HepG2 (cell line): ENCODE data around the gene LSM11. TPM values are rescaled to one million over a fixed set of nuclear protein-coding genes. Genes with fewer than 3 reads are reported as not detected.

Experiments used
- ASH2L ChIP-seq: fragments of 300-600, 200-600 bp; sonication (generic); IDR thresholded peaks from 2 replicates; pipeline ENCODE4 v1.7.0; 2017; ENCODE audit warnings: low read depth, mild to moderate bottlenecking, moderate library complexity, mixed read lengths, low read length; ENCODE audit not compliant: insufficient read length
- ATF2 ChIP-seq: sonication (generic); formaldehyde crosslinking; IDR thresholded peaks from 2 replicates; pipeline ENCODE4 v1.4.0; 2020; ENCODE audit warnings: missing genetic modification reagents
- DNMT1 ChIP-seq: sonication (generic); formaldehyde crosslinking; IDR thresholded peaks from 2 replicates; pipeline ENCODE4 v1.5.1; 2020; ENCODE audit warnings: mild to moderate bottlenecking, missing genetic modification reagents
- FOXA3 ChIP-seq: IDR thresholded peaks from 2 replicates; pipeline ENCODE4 v1.6.1; 2016; ENCODE audit warnings: missing genetic modification reagents, missing compliant biosample characterization
- HES4 ChIP-seq: sonication (generic); formaldehyde crosslinking; IDR thresholded peaks from 2 replicates; pipeline ENCODE4 v1.9.0; 2021; ENCODE audit warnings: mild to moderate bottlenecking, missing genetic modification reagents, borderline replicate concordance
- ISL2 ChIP-seq: sonication (generic); formaldehyde crosslinking; IDR thresholded peaks from 2 replicates; pipeline ENCODE4 v1.5.0; 2020; ENCODE audit warnings: missing genetic modification reagents
- JUND ChIP-seq: sonication (generic); formaldehyde crosslinking; IDR thresholded peaks from 2 replicates; pipeline ENCODE4 v1.8.0; 2022; ENCODE audit warnings: mild to moderate bottlenecking, missing genetic modification reagents
- KLF16 ChIP-seq, 2 experiments: sonication (generic) in 1 of 2; formaldehyde crosslinking in 1 of 2; IDR thresholded peaks; 2 replicates each; pipeline versions ENCODE4 v1.6.1 to v1.8.0; 2016 to 2023; ENCODE audit warnings: missing genetic modification reagents in 2 of 2, missing compliant biosample characterization in 1 of 2
- MAFK ChIP-seq, 2 experiments: IDR thresholded peaks in 1 of 2; conservative IDR thresholded peaks in 1 of 2; 2 replicates each; pipeline ENCODE4 v1.6.1; 2011; ENCODE audit warnings: improper control_type of control experiment in 2 of 2, low read length in 2 of 2
- MIER2 ChIP-seq: IDR thresholded peaks from 2 replicates; pipeline ENCODE4 v1.6.1; 2016; ENCODE audit warnings: missing biosample characterization, missing genetic modification reagents
- NFKB2 ChIP-seq: sonication (generic); formaldehyde crosslinking; IDR thresholded peaks from 2 replicates; pipeline ENCODE4 v1.4.0; 2020; ENCODE audit warnings: missing genetic modification reagents, borderline replicate concordance
- PAF1 ChIP-seq: IDR thresholded peaks from 2 replicates; pipeline ENCODE4 v1.6.1; 2016; ENCODE audit warnings: missing genetic modification reagents, missing compliant biosample characterization
- PHF20 ChIP-seq: sonication (generic); formaldehyde crosslinking; IDR thresholded peaks from 2 replicates; pipeline ENCODE4 v1.5.0; 2020; ENCODE audit warnings: mild to moderate bottlenecking, missing genetic modification reagents
- RXRA ChIP-seq: sonication (generic); formaldehyde crosslinking; IDR thresholded peaks from 2 replicates; pipeline ENCODE4 v1.5.1; 2020; ENCODE audit warnings: missing genetic modification reagents
- SKI ChIP-seq: fragments of 450-650 bp; IDR thresholded peaks from one replicate; pipeline ENCODE4 v1.6.1; 2018; ENCODE audit warnings: mild to moderate bottlenecking; ENCODE audit not compliant: partially characterized antibody
- SMC3 ChIP-seq: IDR thresholded peaks from 2 replicates; pipeline ENCODE4 v1.6.1; 2011; ENCODE audit warnings: low read length, improper control_type of control experiment
- SOX5 ChIP-seq: IDR thresholded peaks from 2 replicates; pipeline ENCODE4 v1.6.1; 2016; ENCODE audit warnings: borderline replicate concordance
- SRSF1 ChIP-seq: fragments of 200-400 bp; formaldehyde crosslinking; optimal IDR thresholded peaks from 2 replicates; pipeline ENCODE3; 2017; ENCODE audit warnings: mild to moderate bottlenecking, low read depth, low read length, moderate library complexity
- STAG1 ChIP-seq: sonication (generic); formaldehyde crosslinking; IDR thresholded peaks from 2 replicates; pipeline ENCODE4 v1.4.0; 2020; ENCODE audit warnings: missing genetic modification reagents
- THAP11 ChIP-seq: IDR thresholded peaks from 2 replicates; pipeline ENCODE4 v1.6.1; 2016; ENCODE audit warnings: missing biosample characterization, missing genetic modification reagents
- ZFYVE20 ChIP-seq: sonication (generic); formaldehyde crosslinking; IDR thresholded peaks from 2 replicates; pipeline ENCODE4 v1.8.0; 2023; ENCODE audit warnings: low read depth, mild to moderate bottlenecking, moderate library complexity, missing genetic modification reagents, borderline replicate concordance
- ZMYM3 ChIP-seq: sonication (generic); formaldehyde crosslinking; IDR thresholded peaks from 2 replicates; pipeline ENCODE4 v1.5.1; 2020; ENCODE audit warnings: mild to moderate bottlenecking, missing genetic modification reagents
- ZMYM4 ChIP-seq: sonication (generic); formaldehyde crosslinking; IDR thresholded peaks from 2 replicates; pipeline ENCODE4 v1.8.1; 2023; ENCODE audit warnings: mild to moderate bottlenecking, missing genetic modification reagents
- ZNF160 ChIP-seq: sonication (generic); formaldehyde crosslinking; IDR thresholded peaks from 2 replicates; pipeline ENCODE4 v1.8.0; 2022; ENCODE audit warnings: mild to moderate bottlenecking, inconsistent platforms, missing genetic modification reagents
- ZNF350 ChIP-seq: sonication (generic); formaldehyde crosslinking; IDR thresholded peaks from 2 replicates; pipeline ENCODE4 v1.4.0; 2020; ENCODE audit warnings: mild to moderate bottlenecking, low read depth, missing genetic modification reagents, borderline replicate concordance
- ZNF563 ChIP-seq: sonication (generic); formaldehyde crosslinking; IDR thresholded peaks from 2 replicates; pipeline ENCODE4 v1.8.0; 2022; ENCODE audit warnings: mild to moderate bottlenecking, moderate library complexity, missing genetic modification reagents
- ZNF564 ChIP-seq: sonication (generic); formaldehyde crosslinking; IDR thresholded peaks from 2 replicates; pipeline ENCODE4 v1.8.1; 2023; ENCODE audit warnings: mild to moderate bottlenecking, missing genetic modification reagents
- ZNF607 ChIP-seq: sonication (generic); formaldehyde crosslinking; IDR thresholded peaks from 2 replicates; pipeline ENCODE4 v1.5.1; 2020; ENCODE audit warnings: missing genetic modification reagents, mild to moderate bottlenecking, borderline replicate concordance
- ZNF614 ChIP-seq: IDR thresholded peaks from 2 replicates; pipeline ENCODE4 v1.6.1; 2018; ENCODE audit warnings: missing biosample characterization, missing genetic modification reagents, inconsistent platforms, borderline replicate concordance
- ZNF713 ChIP-seq: sonication (generic); formaldehyde crosslinking; IDR thresholded peaks from 2 replicates; pipeline ENCODE4 v1.4.0; 2020; ENCODE audit warnings: mild to moderate bottlenecking, missing genetic modification reagents
- ZNF773 ChIP-seq: sonication (generic); formaldehyde crosslinking; IDR thresholded peaks from 2 replicates; pipeline ENCODE4 v1.4.0; 2020; ENCODE audit warnings: missing genetic modification reagents, borderline replicate concordance
- ZNF792 ChIP-seq: IDR thresholded peaks from 2 replicates; pipeline ENCODE4 v1.6.1; 2016
- polyA plus RNA-seq, 8 experiments: library from polyadenylated mRNA; depleted of rRNA in 3 of 8; stranded (reverse) in 7 of 8; unstranded in 1 of 8; fragments of >200 nt; fragmentation: Illumina TruSeq in 4 of 8; extraction: Trizol in 4 of 8; gene quantifications; 2 replicates each; pipeline versions ENCODE4 v1.2.1 to v1.2.3, GENCODE V29; 2011 to 2016; ENCODE audit warnings: low read depth in 4 of 8, missing spikeins in 1 of 8, mixed read lengths in 1 of 8; ENCODE audit not compliant: insufficient read depth in 1 of 8
- total RNA-seq, 5 experiments: library from RNA; depleted of rRNA; stranded (reverse); fragments of >200 nt; fragmentation: Illumina TruSeq; extraction: Trizol; gene quantifications; 2 replicates each; pipeline ENCODE4 v1.2.3, GENCODE V29; 2016; ENCODE audit warnings: low read depth in 1 of 5

The LSM11 gene
- total and polyA plus RNA-seq, 2 of the 13 experiments (the other 11 are each of a cell fraction or from before 2014, with no cell fraction given): 4.5 to 7.2 TPM

GRCh38 chr5:157743163-157744050 is at the start of gene LSM11 (continued):
- TF ChIP-seq THAP11 (CRISPR knock-in tag): peak; percentile 65
- TF ChIP-seq ISL2: peak; percentile 66; the same call in 1 of the 2 replicates
- TF ChIP-seq KLF16 (CRISPR knock-in tag; IDR thresholded peaks at IDR 0.05): peak in 1 of 2 experiments; percentile 92; a peak in 2 of 4 replicates
- TF ChIP-seq SKI: no peak
- peak; percentile 54; the same call in 1 of the 2 replicates for TF ChIP-seq ZNF792
- TF ChIP-seq FOXA3 (CRISPR knock-in tag): peak; percentile 45; the same call in 1 of the 2 replicates
- TF ChIP-seq JUND: 0 out of 2 replicates have a peak, but pooled peaks have one; percentile 25
- TF ChIP-seq ZNF350: peak; percentile 60; the same call in 1 of the 2 replicates
- TF ChIP-seq ATF2: peak; percentile 67; the same call in 1 of the 2 replicates
- peak; percentile 87 for TF ChIP-seq STAG1 (CRISPR knock-in tag)
- TF ChIP-seq SMC3: peak; percentile 49; the same call in 1 of the 2 replicates
- peak; percentile 48; the same call in 1 of the 2 replicates for TF ChIP-seq PHF20
- peak; percentile 62 for TF ChIP-seq ASH2L
- TF ChIP-seq HES4 (CRISPR knock-in tag): peak; percentile 54; the same call in 1 of the 2 replicates
- TF ChIP-seq MIER2: no peak
- TF ChIP-seq NFKB2 (CRISPR knock-in tag): peak; percentile 56; the same call in 1 of the 2 replicates
- TF ChIP-seq ZNF563 (CRISPR knock-in tag): peak; percentile 40; the same call in 1 of the 2 replicates
- TF ChIP-seq RXRA (CRISPR knock-in tag): peak; percentile 54; the same call in 1 of the 2 replicates
- TF ChIP-seq ZMYM4 (CRISPR knock-in tag): peak; percentile 86
- TF ChIP-seq ZFYVE20: no peak
- peak; percentile 46 for TF ChIP-seq SRSF1
- TF ChIP-seq DNMT1: 0 out of 2 replicates have a peak, but pooled peaks have one; percentile 54
- no peak for TF ChIP-seq PAF1 (CRISPR knock-in tag)
- no peak for TF ChIP-seq ZNF713 (CRISPR knock-in tag)
- peak; percentile 85; the same call in 1 of the 2 replicates for TF ChIP-seq ZNF614
- no peak for TF ChIP-seq ZNF607 (CRISPR knock-in tag)
- no peak for TF ChIP-seq ZNF564
- TF ChIP-seq ZNF773 (CRISPR knock-in tag): no peak
- TF ChIP-seq MAFK (conservative IDR thresholded peaks at IDR 0.05 in 1 of 2, IDR thresholded peaks at IDR 0.05 in 1 of 2; ENCODE audit: low read length in 2 of 2): no peak
- TF ChIP-seq ZMYM3 (CRISPR knock-in tag): no peak
- peak; percentile 43; the same call in 1 of the 2 replicates for TF ChIP-seq SOX5
- TF ChIP-seq ZNF160 (CRISPR knock-in tag): peak; percentile 81; the same call in 1 of the 2 replicates
